CD4-positive, CD25-positive, alpha-beta regulatory T cell (primary cell): ENCODE data around the gene FAM234A. TPM values are rescaled to one million over a fixed set of nuclear protein-coding genes. Genes with fewer than 3 reads are reported as not detected.
A peak's percentile ranks its signal among the peaks of the same experiment; 100 is the strongest.

Source experiments
- ATAC-seq, 2 donors: fragments of 150-1000 bp; cut with Tn5 transposase; one replicate each; pipeline ENCODE4 v1.10.0; 2021; ENCODE audit warnings: low read depth in 2 of 2, moderate number of reproducible peaks in 2 of 2, moderate library complexity in 1 of 2
- DNase-seq, 3 donors: peaks; one replicate each; pipeline versions ENCODE4 v3.0.0 to v3.0.0-alpha.2; 2012 to 2022; ENCODE audit warnings: mixed read lengths in 1 of 3
- H3K27ac ChIP-seq: one replicate; pipeline ENCODE4 v1.7.0; 2013; ENCODE audit warnings: mild to moderate bottlenecking, low read length; ENCODE audit not compliant: insufficient read depth, poor library complexity, severe bottlenecking
- H3K27me3 ChIP-seq: one replicate; pipeline ENCODE4 v1.7.0; 2013; ENCODE audit warnings: low read length; ENCODE audit not compliant: control insufficient read depth, insufficient read depth
- H3K36me3 ChIP-seq: one replicate; pipeline ENCODE4 v1.7.0; 2013; ENCODE audit warnings: mild to moderate bottlenecking, low read length, moderate library complexity; ENCODE audit not compliant: control insufficient read depth, insufficient read depth
- H3K4me1 ChIP-seq: 2 replicates; pipeline ENCODE4 v1.7.0; 2013; ENCODE audit warnings: mild to moderate bottlenecking, low read length; ENCODE audit not compliant: insufficient read depth, control insufficient read depth, poor library complexity, severe bottlenecking
- H3K4me3 ChIP-seq: one replicate; pipeline ENCODE4 v1.7.0; 2013; ENCODE audit warnings: low read depth, mild to moderate bottlenecking, low read length, moderate library complexity
- H3K9me3 ChIP-seq, 2 experiments: 1 replicate in 1 of 2; 2 replicates in 1 of 2; pipeline ENCODE4 v1.7.0; 2013; ENCODE audit warnings: low read length in 2 of 2, mild to moderate bottlenecking in 1 of 2, moderate library complexity in 1 of 2; ENCODE audit not compliant: control insufficient read depth in 2 of 2
- H3K27ac Mint-ChIP-seq, 3 donors: one replicate each; pipeline ENCODE4 v1.8.0; 2020 to 2022; ENCODE audit warnings: mild to moderate bottlenecking in 3 of 3, mixed read lengths in 3 of 3, moderate library complexity in 2 of 3
- H3K27me3 Mint-ChIP-seq: one replicate; pipeline ENCODE4 v1.8.0; 2022; ENCODE audit warnings: mild to moderate bottlenecking, mixed read lengths
- H3K36me3 Mint-ChIP-seq: one replicate; pipeline ENCODE4 v1.8.0; 2020; ENCODE audit warnings: mixed read lengths
- H3K4me1 Mint-ChIP-seq, 4 donors: one replicate each; pipeline ENCODE4 v1.8.0; 2020 to 2022; ENCODE audit warnings: mixed read lengths in 4 of 4, mild to moderate bottlenecking in 1 of 4
- H3K4me3 Mint-ChIP-seq, 4 donors: one replicate each; pipeline ENCODE4 v1.8.0; 2020 to 2022; ENCODE audit warnings: mild to moderate bottlenecking in 4 of 4, mixed read lengths in 4 of 4, moderate library complexity in 3 of 4
- H3K9me3 Mint-ChIP-seq, 7 donors: one replicate each; pipeline ENCODE4 v1.8.0; 2020 to 2022; ENCODE audit warnings: mixed read lengths in 7 of 7, mild to moderate bottlenecking in 3 of 7, moderate library complexity in 2 of 7
- polyA plus RNA-seq, 4 donors: library from polyadenylated mRNA; unstranded; fragments of 300-500 nt; fragmentation: Illumina TruSeq; gene quantifications; one replicate each; pipeline ENCODE4 v1.2.3, GENCODE V29; 2021
- total RNA-seq: library from RNA; stranded (reverse); gene quantifications from one replicate; pipeline ENCODE4 v1.2.3, GENCODE V29; 2022

The FAM234A gene
- total and polyA plus RNA-seq, 5 donors from 2014 or later: 15.3 to 26.5 (median 22.1) TPM

DNA sequence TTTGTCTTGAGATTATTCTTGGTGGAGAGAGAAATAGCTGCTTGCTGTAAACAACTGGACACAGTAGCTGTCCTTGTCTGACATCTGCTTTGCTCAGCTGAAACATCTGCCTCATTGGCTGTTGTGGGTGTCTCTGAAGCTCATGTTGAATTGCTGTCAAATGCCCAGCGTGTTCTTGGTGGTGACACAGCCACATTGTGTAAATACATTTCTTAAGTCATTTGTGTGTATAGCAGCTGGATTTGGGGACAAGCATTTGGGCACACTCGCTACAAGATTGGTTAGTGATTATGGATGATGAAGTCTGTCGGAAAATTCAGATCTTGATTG, 5.3 kb downstream of the FAM234A start:
- Histone ChIP-seq H3K27me3 (no peaks in the 10 kb centered on the region), H3K27ac (no peak overlapping the region), H3K36me3 (no peaks in the 10 kb centered on the region), H3K9me3 (no peaks in the 10 kb centered on the region), H3K4me1 (peaks cover 9% of the 10 kb centered on the region), H3K4me3 (no peak overlapping the region)
- no peaks in the 10 kb centered on the region for H3K36me3 Mint-ChIP-seq
- peaks cover 3 to 24% (median 11%) of the 10 kb centered on the region in 4 donors for H3K4me1 Mint-ChIP-seq
- no peak for DNase-seq
- peaks cover 9% of the 10 kb centered on the region for H3K27me3 Mint-ChIP-seq
- H3K9me3 Mint-ChIP-seq: no peaks in the 10 kb centered on the region
- ATAC-seq: no peak
- no peak overlapping the region for H3K4me3 Mint-ChIP-seq
- peak overlapping the region in 2 of 3 donors; percentile 27 to 38 for H3K27ac Mint-ChIP-seq

DNA sequence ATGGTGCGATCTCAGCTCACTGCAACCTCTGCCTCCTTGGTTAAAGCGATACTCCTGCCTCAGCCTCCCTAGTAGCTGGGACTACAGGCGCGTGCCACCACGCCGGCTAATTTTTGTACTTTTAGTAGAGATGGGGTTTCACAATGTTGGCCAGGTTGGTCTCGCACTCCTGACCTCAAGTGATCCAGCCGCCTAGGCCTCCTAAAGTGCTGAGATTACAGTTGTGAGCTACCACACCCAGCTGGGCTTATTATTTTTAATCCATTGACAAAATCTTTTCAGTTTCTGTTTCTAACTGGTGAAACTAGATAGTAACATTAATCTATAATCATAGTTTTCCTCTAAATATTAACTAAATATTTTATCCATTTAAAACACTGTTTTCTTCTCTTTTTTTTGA, 5.9 kb downstream of the FAM234A start:
- Histone ChIP-seq H3K4me3 (no peak overlapping the region), H3K27ac (no peak overlapping the region), H3K9me3 (no peaks in the 10 kb centered on the region), H3K4me1 (peaks cover 3% of the 10 kb centered on the region), H3K27me3 (no peaks in the 10 kb centered on the region), H3K36me3 (peaks cover 3% of the 10 kb centered on the region)
- DNase-seq: no peak
- Mint-ChIP-seq H3K4me3 (no peak overlapping the region), H3K4me1 (peaks cover 0 to 20% (median 7%) of the 10 kb centered on the region in 4 donors), H3K9me3 (no peaks in the 10 kb centered on the region), H3K27ac (no peak overlapping the region), H3K27me3 (peaks cover 4% of the 10 kb centered on the region), H3K36me3 (no peaks in the 10 kb centered on the region)
- no peak for ATAC-seq

DNA sequence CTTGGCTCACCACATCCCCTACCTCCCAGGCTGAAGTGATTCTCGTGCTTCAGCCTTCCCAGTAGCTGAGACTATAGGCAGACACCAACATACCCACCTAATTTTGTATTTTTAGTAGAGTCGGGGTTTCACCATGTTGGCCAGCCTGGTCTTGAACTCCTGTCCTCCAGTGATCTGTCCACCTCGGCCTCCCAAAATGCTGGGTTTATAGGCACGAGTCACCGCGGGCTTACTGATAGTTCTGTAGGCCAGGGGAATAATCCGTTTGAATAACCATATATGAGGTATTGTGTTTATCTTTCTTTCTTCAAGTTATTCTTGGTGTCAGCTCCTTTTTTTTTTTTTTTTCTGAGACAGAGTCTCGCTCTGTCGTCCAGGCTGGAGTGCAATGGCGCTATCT, 7.7 kb downstream of the FAM234A start:
- no peak for DNase-seq
- Histone ChIP-seq H3K4me3 (no peak overlapping the region), H3K27ac (no peak overlapping the region), H3K27me3 (no peaks in the 10 kb centered on the region), H3K4me1 (no peaks in the 10 kb centered on the region), H3K9me3 (no peaks in the 10 kb centered on the region), H3K36me3 (peaks cover 3% of the 10 kb centered on the region)
- H3K27me3 Mint-ChIP-seq: peaks cover 4% of the 10 kb centered on the region
- H3K27ac Mint-ChIP-seq: no peak overlapping the region
- H3K4me1 Mint-ChIP-seq: peaks cover 0 to 15% (median 6%) of the 10 kb centered on the region in 4 donors
- no peaks in the 10 kb centered on the region for H3K36me3 Mint-ChIP-seq
- H3K9me3 Mint-ChIP-seq: no peaks in the 10 kb centered on the region
- ATAC-seq: no peak
- peak overlapping the region in 1 of 4 donors; percentile 21 for H3K4me3 Mint-ChIP-seq

DNA sequence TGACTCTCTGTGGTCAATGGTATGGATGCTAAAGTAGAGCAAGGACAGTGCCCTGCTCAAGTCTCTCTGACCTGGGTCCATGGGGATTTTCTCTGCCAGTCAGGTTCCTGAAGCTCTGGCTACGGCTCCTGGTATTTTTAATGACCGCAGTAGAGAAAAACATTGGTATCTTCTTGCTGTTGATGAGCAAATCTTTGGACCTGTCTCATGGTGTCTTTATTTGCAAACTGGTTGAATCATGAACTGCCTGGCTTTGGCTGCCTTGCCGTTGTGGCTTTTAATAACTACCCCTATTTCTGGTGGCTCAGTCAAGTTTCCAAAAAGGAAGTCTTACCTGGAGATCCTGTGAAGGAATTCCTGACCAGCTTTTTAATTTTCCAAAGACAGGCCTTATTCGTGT, 8.7 kb downstream of the FAM234A start:
- H3K36me3 ChIP-seq: peaks cover 3% of the 10 kb centered on the region
- H3K27ac Mint-ChIP-seq: no peak overlapping the region
- peaks cover 4% of the 10 kb centered on the region for H3K27me3 Mint-ChIP-seq
- no peak for ATAC-seq
- no peaks in the 10 kb centered on the region for H3K36me3 Mint-ChIP-seq
- H3K4me3 ChIP-seq: no peak overlapping the region
- H3K27ac ChIP-seq: no peak overlapping the region
- no peaks in the 10 kb centered on the region for H3K4me1 ChIP-seq
- no peak overlapping the region for H3K4me3 Mint-ChIP-seq
- no peak for DNase-seq
- H3K9me3 Mint-ChIP-seq: no peaks in the 10 kb centered on the region
- no peaks in the 10 kb centered on the region for H3K27me3 ChIP-seq
- H3K9me3 ChIP-seq: no peaks in the 10 kb centered on the region
- H3K4me1 Mint-ChIP-seq: peaks cover 0 to 12% (median 6%) of the 10 kb centered on the region in 4 donors

DNA sequence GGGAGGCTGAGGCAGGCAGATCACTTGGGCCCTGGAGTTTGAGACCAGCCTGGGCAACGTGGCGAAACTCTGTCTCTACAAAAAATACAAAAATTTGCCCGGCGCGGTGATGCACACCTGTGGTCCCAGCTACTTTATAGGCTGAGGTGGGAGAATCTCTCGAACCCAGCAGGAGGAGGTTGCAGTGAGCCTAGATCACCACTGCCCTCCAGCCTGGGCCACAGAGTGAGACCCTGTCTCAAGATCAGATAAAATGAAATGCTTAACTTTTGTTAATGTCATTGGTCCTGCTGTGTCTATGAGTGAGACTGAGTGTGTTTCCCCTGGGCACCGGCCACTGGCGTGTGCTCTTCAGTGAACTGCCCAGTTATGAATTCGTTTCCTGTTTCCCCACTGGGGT, 10.5 kb downstream of the FAM234A start:
- no peaks in the 10 kb centered on the region for H3K9me3 Mint-ChIP-seq
- no peak overlapping the region for H3K4me3 Mint-ChIP-seq
- Histone ChIP-seq H3K27me3 (no peaks in the 10 kb centered on the region), H3K27ac (no peak overlapping the region), H3K4me3 (no peak overlapping the region), H3K4me1 (no peaks in the 10 kb centered on the region), H3K9me3 (no peaks in the 10 kb centered on the region), H3K36me3 (peaks cover 3% of the 10 kb centered on the region)
- no peak for ATAC-seq
- H3K27ac Mint-ChIP-seq: peak overlapping the region in 1 of 3 donors; percentile 6
- no peaks in the 10 kb centered on the region for H3K36me3 Mint-ChIP-seq
- H3K27me3 Mint-ChIP-seq: peaks cover 4% of the 10 kb centered on the region
- no peak for DNase-seq
- H3K4me1 Mint-ChIP-seq: peaks cover 0 to 7% (median under 1%) of the 10 kb centered on the region in 4 donors

DNA sequence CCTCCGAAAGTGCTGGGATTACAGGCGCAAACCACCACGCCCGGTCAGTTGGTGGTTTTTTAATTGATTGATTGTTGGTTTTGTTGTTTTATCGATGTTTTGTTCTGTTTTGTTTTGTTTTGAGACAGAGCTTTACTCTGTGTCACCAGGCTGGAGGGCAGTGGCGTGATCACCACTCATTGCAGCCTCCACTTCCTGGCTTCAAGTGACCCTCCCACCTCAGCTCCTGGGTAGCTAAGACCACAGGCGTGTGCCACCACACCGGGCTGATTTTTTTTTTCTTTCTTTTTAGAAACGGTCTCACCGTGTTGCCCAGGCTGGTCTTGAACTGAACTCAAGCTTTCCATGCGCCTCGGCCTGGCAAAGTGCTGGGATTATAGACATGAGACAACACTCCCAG, 12.4 kb downstream of the FAM234A start:
- peaks cover 3% of the 10 kb centered on the region for H3K36me3 ChIP-seq
- no peaks in the 10 kb centered on the region for H3K9me3 Mint-ChIP-seq
- H3K36me3 Mint-ChIP-seq: peaks cover 6% of the 10 kb centered on the region
- no peaks in the 10 kb centered on the region for H3K9me3 ChIP-seq
- H3K4me1 ChIP-seq: no peaks in the 10 kb centered on the region
- H3K27me3 Mint-ChIP-seq: no peaks in the 10 kb centered on the region
- no peak for ATAC-seq
- no peaks in the 10 kb centered on the region for H3K27me3 ChIP-seq
- H3K4me3 ChIP-seq: no peak overlapping the region
- H3K4me3 Mint-ChIP-seq: no peak overlapping the region
- peaks cover 0 to 6% (median 0%) of the 10 kb centered on the region in 4 donors for H3K4me1 Mint-ChIP-seq
- no peak for DNase-seq
- H3K27ac ChIP-seq: no peak overlapping the region
- peak overlapping the region in 1 of 3 donors; percentile 36 for H3K27ac Mint-ChIP-seq

DNA sequence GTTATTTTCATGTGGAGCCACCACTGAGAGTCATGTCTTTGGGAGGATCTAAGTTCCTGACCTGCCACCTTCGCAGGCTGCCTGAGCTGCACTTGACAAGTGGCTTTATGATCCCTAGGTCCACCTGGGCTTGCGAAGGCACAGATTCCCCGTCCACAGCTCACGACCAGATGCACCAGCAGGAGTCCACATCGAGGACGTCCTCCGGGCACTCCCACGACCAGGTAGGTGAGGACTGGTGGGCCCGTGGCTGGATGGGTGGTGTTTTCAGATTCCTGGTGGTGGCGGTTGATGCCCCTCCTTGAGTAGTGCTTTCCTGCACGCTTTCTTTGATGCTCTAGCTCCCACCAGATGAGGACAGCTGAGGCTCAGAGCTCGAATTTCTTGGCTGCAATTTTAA, 14.8 kb downstream of the FAM234A start:
- no peak for DNase-seq
- no peaks in the 10 kb centered on the region for H3K27me3 ChIP-seq
- H3K4me1 ChIP-seq: peaks cover 21% of the 10 kb centered on the region
- Mint-ChIP-seq H3K4me1 (peaks cover 0 to 22% (median 11%) of the 10 kb centered on the region in 4 donors), H3K27ac (no peak overlapping the region), H3K36me3 (peaks cover 14% of the 10 kb centered on the region), H3K4me3 (no peak overlapping the region), H3K9me3 (no peaks in the 10 kb centered on the region), H3K27me3 (no peaks in the 10 kb centered on the region)
- no peak overlapping the region for H3K27ac ChIP-seq
- no peak for ATAC-seq
- no peaks in the 10 kb centered on the region for H3K9me3 ChIP-seq
- H3K36me3 ChIP-seq: peaks cover 3% of the 10 kb centered on the region
- H3K4me3 ChIP-seq: no peak overlapping the region
